A549 treated with ZK216348 at 1 μM for 4 hours (cell line): Measurements from ENCODE around the gene MAOB. TPM values are rescaled to one million over a fixed set of nuclear protein-coding genes. Genes with fewer than 3 reads are reported as not detected.

Experiments
- total RNA-seq: library from RNA; stranded (reverse); fragments of 200-300 nt; extraction: Qiagen RNA extraction; gene quantifications from 5 replicates; pipeline ENCODE4 v1.2.3, GENCODE V29; 2022; ENCODE audit warnings: low read depth

The MAOB gene
- total RNA-seq, result 0.09 to 0.20 TPM (median 0.14 TPM) in 3 of 5 replicates, not detected in the others

DNA sequence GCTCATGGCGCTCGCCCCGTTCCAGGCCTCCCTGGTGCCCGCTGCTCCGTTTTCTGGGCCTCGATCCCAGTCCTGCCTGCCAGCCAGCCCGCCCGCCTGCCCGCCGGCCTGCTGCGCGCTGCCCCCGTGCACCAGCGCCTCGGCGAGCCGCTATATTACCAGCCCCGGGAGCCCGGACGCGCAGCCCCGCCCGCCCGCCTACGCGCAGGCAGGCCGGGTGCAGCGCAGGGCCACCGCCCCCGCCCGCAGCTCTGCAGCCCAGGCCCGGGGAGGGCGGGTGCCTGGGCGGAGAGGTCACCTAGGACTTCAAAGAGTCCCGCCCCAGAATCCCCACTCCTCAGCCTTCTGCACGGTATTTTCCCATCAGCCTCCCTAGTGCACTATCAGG is at the start of gene MAOB:
Gene MAOB (minus strand): TSS at position 157 of the 388 bp plus-strand sequence. CDS start 151 bp downstream, at position 6.

Other genes starting within 250 kb of the MAOB start
- 0.33 to 1.1 TPM (median 0.40 TPM) in 5 replicates for gene MAOA, start 226.2 kb downstream of the MAOB start, total RNA-seq
- gene NDP, start 90.9 kb upstream of the MAOB start, total RNA-seq, result not detected in 5 replicates